ENCODE results near the gene PBX1. TPM values are rescaled to one million over a fixed set of nuclear protein-coding genes. Genes with fewer than 3 reads are reported as not detected.

The PBX1 gene
- total RNA-seq, 4 donors from 2014 or later: 14.4 to 34.6 (median 22.0) TPM

- DNase-seq (ENCODE audit: low spot score in 2 of 2): no peak
- 61% methylated on average over 4 of the region's 4 CpGs for WGBS
- Histone ChIP-seq H3K9me3 (no peaks in the 10 kb centered on the region), H3K4me3 (no peak overlapping the region), H3K4me1 (no peaks in the 10 kb centered on the region), H3K27ac (no peak overlapping the region), H3K27me3 (no peaks in the 10 kb centered on the region), H3K36me3 (no peaks in the 10 kb centered on the region)
- TF ChIP-seq EP300 (IDR thresholded peaks at IDR 0.05) (no peak), POLR2AphosphoS5 (IDR thresholded peaks at IDR 0.05) (no peak), CTCF (IDR thresholded peaks at IDR 0.05) (no peak), POLR2A (IDR thresholded peaks at IDR 0.05) (no peak)
Observed at GRCh38 chr1:164830628-164831027, 271.6 kb downstream of the PBX1 start.

GRCh38 chr1:164834641-164835040, 275.7 kb downstream of the PBX1 start:
- no peaks in the 10 kb centered on the region for H3K27me3 ChIP-seq
- no peak overlapping the region for H3K27ac ChIP-seq
- WGBS: 0% methylated on average over 1 of the region's 1 CpG
- peaks cover 2% of the 10 kb centered on the region for H3K36me3 ChIP-seq
- no peaks in the 10 kb centered on the region for H3K4me1 ChIP-seq
- TF ChIP-seq EP300 (IDR thresholded peaks at IDR 0.05) (no peak), POLR2A (IDR thresholded peaks at IDR 0.05) (no peak), POLR2AphosphoS5 (IDR thresholded peaks at IDR 0.05) (no peak), CTCF (IDR thresholded peaks at IDR 0.05) (no peak)
- H3K4me3 ChIP-seq: no peak overlapping the region
- no peak for DNase-seq (ENCODE audit: low spot score in 2 of 2)
- H3K9me3 ChIP-seq: no peaks in the 10 kb centered on the region

- 89% methylated on average over 7 of the region's 7 CpGs for WGBS
- TF ChIP-seq POLR2A (IDR thresholded peaks at IDR 0.05): no peak
- TF ChIP-seq EP300 (IDR thresholded peaks at IDR 0.05): no peak
- TF ChIP-seq POLR2AphosphoS5 (IDR thresholded peaks at IDR 0.05): no peak
- no peak for TF ChIP-seq CTCF (IDR thresholded peaks at IDR 0.05)
- no peak overlapping the region for H3K4me3 ChIP-seq
- H3K9me3 ChIP-seq: no peaks in the 10 kb centered on the region
- no peaks in the 10 kb centered on the region for H3K4me1 ChIP-seq
- no peak for DNase-seq (ENCODE audit: low spot score in 2 of 2)
- no peak overlapping the region for H3K27ac ChIP-seq
- no peaks in the 10 kb centered on the region for H3K27me3 ChIP-seq
- peaks cover 2% of the 10 kb centered on the region for H3K36me3 ChIP-seq
Observed at GRCh38 chr1:164836614-164837018, 277.6 kb downstream of the PBX1 start.

GRCh38 chr1:164838786-164839185, 279.8 kb downstream of the PBX1 start:
- no peak for TF ChIP-seq CTCF (IDR thresholded peaks at IDR 0.05)
- TF ChIP-seq EP300 (IDR thresholded peaks at IDR 0.05): no peak
- TF ChIP-seq POLR2A (IDR thresholded peaks at IDR 0.05): no peak
- TF ChIP-seq POLR2AphosphoS5 (IDR thresholded peaks at IDR 0.05): no peak
- Histone ChIP-seq H3K27ac (no peak overlapping the region), H3K36me3 (peaks cover 2% of the 10 kb centered on the region), H3K4me3 (no peak overlapping the region), H3K27me3 (no peaks in the 10 kb centered on the region), H3K4me1 (no peaks in the 10 kb centered on the region), H3K9me3 (no peaks in the 10 kb centered on the region)
- 72% methylated on average over 3 of the region's 3 CpGs for WGBS
- no peak for DNase-seq (ENCODE audit: low spot score in 2 of 2)

GRCh38 chr1:164840936-164841335, 282.0 kb downstream of the PBX1 start:
- no peak overlapping the region for H3K4me3 ChIP-seq
- no peaks in the 10 kb centered on the region for H3K4me1 ChIP-seq
- H3K27ac ChIP-seq: no peak overlapping the region
- TF ChIP-seq EP300 (IDR thresholded peaks at IDR 0.05) (no peak), POLR2AphosphoS5 (IDR thresholded peaks at IDR 0.05) (no peak), POLR2A (IDR thresholded peaks at IDR 0.05) (no peak), CTCF (IDR thresholded peaks at IDR 0.05) (no peak)
- 97% methylated on average over 9 of the region's 9 CpGs for WGBS
- no peaks in the 10 kb centered on the region for H3K9me3 ChIP-seq
- H3K36me3 ChIP-seq: peaks cover 2% of the 10 kb centered on the region
- no peak for DNase-seq (ENCODE audit: low spot score in 2 of 2)
- no peaks in the 10 kb centered on the region for H3K27me3 ChIP-seq
